SK-N-SH treated with all-trans-retinoic acid at 6 μM for 48 hours (cell line): ENCODE measurements around the gene CTLA4.

ENCODE experiments used
- BACH2 ChIP-seq: fragments of 250-450 bp; sonication (Bioruptor Pico); IDR thresholded peaks from 2 replicates; pipeline ENCODE4 v1.9.0; 2021; ENCODE audit warnings: mild to moderate bottlenecking, borderline replicate concordance
- CREB5 ChIP-seq: fragments of 250-450 bp; sonication (Bioruptor Pico); IDR thresholded peaks from 2 replicates; pipeline ENCODE4 v1.5.1; 2020; ENCODE audit warnings: low read depth, mild to moderate bottlenecking, moderate library complexity
- CSDC2 ChIP-seq: fragments of 250-450 bp; sonication (Bioruptor Pico); IDR thresholded peaks from 2 replicates; pipeline ENCODE4 v1.5.0; 2020; ENCODE audit warnings: mild to moderate bottlenecking, moderate library complexity
- CSRNP3 ChIP-seq: fragments of 250-450 bp; sonication (Bioruptor Pico); IDR thresholded peaks from 2 replicates; pipeline ENCODE4 v1.5.1; 2021; ENCODE audit warnings: mild to moderate bottlenecking, moderate library complexity
- PATZ1 ChIP-seq: fragments of 250-450 bp; sonication (Bioruptor Pico); IDR thresholded peaks from 2 replicates; pipeline ENCODE4 v1.8.0; 2020; ENCODE audit warnings: mild to moderate bottlenecking, moderate library complexity, borderline replicate concordance
- PPARA ChIP-seq: fragments of 250-450 bp; sonication (Bioruptor Pico); IDR thresholded peaks from 2 replicates; pipeline ENCODE4 v1.5.0; 2020; ENCODE audit warnings: mild to moderate bottlenecking, borderline replicate concordance
- SNAI2 ChIP-seq: fragments of 250-450 bp; sonication (Bioruptor Pico); IDR thresholded peaks from 2 replicates; pipeline ENCODE4 v1.5.0; 2020; ENCODE audit warnings: mild to moderate bottlenecking, moderate library complexity
- TSHZ2 ChIP-seq: fragments of 250-450 bp; sonication (Bioruptor Pico); IDR thresholded peaks from 2 replicates; pipeline ENCODE4 v1.5.0; 2020; ENCODE audit warnings: mild to moderate bottlenecking, moderate library complexity
- ZFP3 ChIP-seq: fragments of 250-450 bp; sonication (Bioruptor Pico); IDR thresholded peaks from 2 replicates; pipeline ENCODE4 v1.5.0; 2020; ENCODE audit warnings: mild to moderate bottlenecking, moderate library complexity
- ZFP30 ChIP-seq: fragments of 450-650 bp; formaldehyde crosslinking; IDR thresholded peaks from 2 replicates; pipeline ENCODE4 v1.5.0; 2022; ENCODE audit warnings: mild to moderate bottlenecking, moderate library complexity
- ZNF565 ChIP-seq: fragments of 450-650 bp; formaldehyde crosslinking; conservative IDR thresholded peaks from 2 replicates; pipeline ENCODE4 v1.5.0; 2020; ENCODE audit warnings: low read depth, mild to moderate bottlenecking, moderate library complexity
- ZNF70 ChIP-seq: fragments of 450-650 bp; formaldehyde crosslinking; IDR thresholded peaks from 2 replicates; pipeline ENCODE4 v1.5.0; 2020; ENCODE audit warnings: mild to moderate bottlenecking, moderate library complexity

GRCh38 chr2:203882551-203882950, 15.0 kb downstream of the CTLA4 start:
- TF ChIP-seq ZFP3 (CRISPR knock-in tag), result no peak
- no peak for TF ChIP-seq CSRNP3 (CRISPR knock-in tag)
- TF ChIP-seq BACH2 (CRISPR knock-in tag), result no peak
- no peak for TF ChIP-seq ZNF70 (CRISPR knock-in tag)
- no peak for TF ChIP-seq PATZ1 (CRISPR knock-in tag)
- no peak for TF ChIP-seq ZFP30
- no peak for TF ChIP-seq PPARA (CRISPR knock-in tag)
- TF ChIP-seq SNAI2 (CRISPR knock-in tag), result no peak
- TF ChIP-seq CSDC2 (CRISPR knock-in tag), result no peak
- no peak for TF ChIP-seq CREB5 (CRISPR knock-in tag)
- no peak for TF ChIP-seq TSHZ2
- TF ChIP-seq ZNF565 (CRISPR knock-in tag), result no peak
